Upper lobe of left lung (tissue), 6 donors: ENCODE data around the gene NKX2-4. TPM values are rescaled to one million over a fixed set of nuclear protein-coding genes. Genes with fewer than 3 reads are reported as not detected.

Source experiments
- ATAC-seq, 2 donors: fragments of 200-7000 bp; cut with Tn5 transposase; one replicate each; pipeline ENCODE4 v1.9.1; 2022; ENCODE audit warnings: mild to moderate bottlenecking in 2 of 2, moderate library complexity in 2 of 2; ENCODE audit not compliant: low FRiP score in 2 of 2
- DNase-seq, 2 donors: peaks; one replicate each; pipeline ENCODE4 v3.0.0-alpha.2; 2019 to 2020
- H3K27ac ChIP-seq, 4 donors: fragments of 200-600 bp; sonication (generic); one replicate each; pipeline ENCODE4 v1.5.1; 2016 to 2019
- H3K27me3 ChIP-seq, 4 donors: fragments of 200-600 bp; sonication (generic); one replicate each; pipeline ENCODE4 v1.5.1; 2017 to 2019
- H3K36me3 ChIP-seq, 4 donors: fragments of 200-600 bp; sonication (generic); one replicate each; pipeline ENCODE4 v1.5.1; 2016 to 2019
- H3K4me1 ChIP-seq, 4 donors: fragments of 200-600 bp; sonication (generic); one replicate each; pipeline ENCODE4 v1.5.1; 2018 to 2019
- H3K4me3 ChIP-seq, 4 donors: fragments of 200-600 bp; sonication (generic); one replicate each; pipeline ENCODE4 v1.5.1; 2017 to 2019; ENCODE audit warnings: mild to moderate bottlenecking in 2 of 4, moderate library complexity in 1 of 4
- H3K9me3 ChIP-seq, 4 donors: fragments of 200-600 bp; sonication (generic); one replicate each; pipeline ENCODE4 v1.5.1; 2018 to 2019
- CTCF ChIP-seq, 6 experiments: fragments of 450-650 bp in 4 of 6; fragments of 200-600 bp in 2 of 6; sonication (generic) in 2 of 6; IDR thresholded peaks; one replicate each; pipeline ENCODE4 v1.5.1; 2016 to 2019; ENCODE audit warnings: antibody characterized with exemption in 6 of 6
- EP300 ChIP-seq, 4 donors: sonication (generic); formaldehyde crosslinking; IDR thresholded peaks; one replicate each; pipeline ENCODE4 v1.5.1; 2017; ENCODE audit warnings: antibody characterized with exemption in 4 of 4, control low read depth in 2 of 4
- POLR2A ChIP-seq, 4 donors: fragments of 450-650 bp; IDR thresholded peaks; one replicate each; pipeline ENCODE4 v1.5.1; 2016 to 2017; ENCODE audit warnings: antibody characterized with exemption in 4 of 4, mild to moderate bottlenecking in 2 of 4
- POLR2AphosphoS5 ChIP-seq, 2 donors: sonication (generic); formaldehyde crosslinking; IDR thresholded peaks; one replicate each; pipeline ENCODE4 v1.5.1; 2017; ENCODE audit warnings: antibody characterized with exemption in 2 of 2
- WGBS, 2 donors: methylation state at CpG; one replicate each; pipeline ENCODE4 v1.1.5; 2017 to 2018; 5-methylcytosine and 5-hydroxymethylcytosine counted together
- total RNA-seq, 6 donors: library from RNA; depleted of rRNA in 4 of 6; stranded (reverse); fragments of >200 nt in 4 of 6; gene quantifications; one replicate each; pipeline versions ENCODE4 v1.1.0 to v1.2.1, GENCODE V29; 2016 to 2021
- donor health status: DM: no; HTN: no; CAD: no; lungs with moderate emphysema.
- donor health status: DM: no; HTN: yes; CAD: no; lungs with severe emphysema.

The NKX2-4 gene
- not detected for total RNA-seq

DNA sequence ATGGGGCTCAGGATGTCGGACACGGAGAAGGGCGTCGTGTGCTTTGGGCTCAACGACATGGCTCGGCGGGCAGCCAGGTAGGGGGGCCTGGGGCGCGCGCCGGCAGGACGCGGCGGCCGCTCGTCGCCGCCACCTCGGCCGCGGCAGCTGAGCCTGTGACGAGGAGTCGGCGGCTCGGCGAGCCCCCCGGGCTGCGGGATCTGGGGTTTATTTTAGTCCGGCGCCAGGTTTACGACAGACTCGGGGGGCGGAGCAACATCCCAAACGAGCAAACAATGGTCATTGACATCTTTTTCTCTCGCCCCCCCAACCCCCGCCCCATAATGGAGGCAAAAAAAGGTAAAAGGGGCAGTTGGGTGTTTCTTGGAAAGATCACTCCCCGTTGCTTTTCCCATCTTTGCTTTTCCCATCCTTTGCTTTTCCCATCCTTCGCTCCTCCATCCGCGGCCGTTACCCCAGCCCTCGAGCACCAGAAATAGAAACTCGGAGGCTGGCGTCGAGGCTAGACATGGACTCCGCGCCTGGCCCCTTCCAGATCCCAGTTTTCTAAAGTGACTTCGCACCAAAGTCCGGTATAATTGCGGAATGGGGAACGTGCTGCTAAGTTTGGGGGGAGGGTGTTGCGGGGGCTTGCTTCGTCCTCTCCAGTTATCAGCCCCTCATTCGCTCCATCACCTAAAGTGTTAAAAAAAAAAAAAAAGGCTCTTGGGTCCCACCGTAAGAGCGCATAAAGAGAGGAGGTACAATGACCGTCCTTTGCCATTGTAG lies at the start of gene NKX2-4:
Gene NKX2-4, minus strand, starts transcription at position 186 of the 768 bp plus-strand sequence. Its CDS starts 127 bp downstream, at position 59.
- DNase-seq (peak in 1 of 2 donors; percentile 73), ATAC-seq (peak in 1 of 2 donors; percentile 8)
- Histone ChIP-seq H3K27ac (no peak within 1 kb of the TSS), H3K4me3 (peak within 1 kb of the TSS in 3 of 4 donors; percentile 12 to 26 (median 21)), H3K27me3 (peaks cover 0 to 79% (median 31%) of the 10 kb centered on the region in 4 donors), H3K9me3 (no peaks in the 10 kb centered on the region), H3K36me3 (no peaks in the 10 kb centered on the region), H3K4me1 (peaks cover 9 to 25% (median 19%) of the 10 kb centered on the region in 4 donors)
- TF ChIP-seq EP300 (IDR thresholded peaks at IDR 0.05) (no peak), POLR2A (IDR thresholded peaks at IDR 0.05) (no peak), POLR2AphosphoS5 (IDR thresholded peaks at IDR 0.05) (no peak), CTCF (IDR thresholded peaks at IDR 0.05) (no peak)
- WGBS, 2 donors = 14 to 16% methylated on average over 30 to 38 of the region's 57 CpGs

DNA sequence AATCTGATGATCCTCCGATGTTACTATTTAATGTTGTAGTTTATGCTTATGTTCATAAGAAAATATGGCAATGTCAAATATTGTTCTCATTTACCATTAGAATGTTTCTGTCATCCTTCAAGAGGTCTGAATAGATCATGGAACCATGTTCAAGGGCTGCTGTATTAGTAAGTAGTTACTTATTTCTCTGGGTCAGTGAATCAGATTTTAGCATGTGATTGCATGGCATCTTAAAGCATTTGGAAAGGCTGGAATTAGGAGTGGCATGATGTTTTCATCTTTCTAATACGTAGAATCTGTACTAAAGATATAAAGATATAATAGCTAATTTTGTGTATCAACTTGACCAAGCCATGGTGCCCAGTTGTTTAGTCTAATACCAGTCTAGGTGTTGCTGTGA lies 40.5 kb upstream of the NKX2-4 start:
- Histone ChIP-seq H3K27ac (no peak overlapping the region), H3K4me3 (no peak overlapping the region), H3K27me3 (no peaks in the 10 kb centered on the region), H3K9me3 (no peaks in the 10 kb centered on the region), H3K36me3 (no peaks in the 10 kb centered on the region), H3K4me1 (no peaks in the 10 kb centered on the region)
- ATAC-seq = no peak
- WGBS, 2 donors = 91 to 94% methylated on average over 2 of the region's 2 CpGs
- DNase-seq = no peak
- TF ChIP-seq EP300 (IDR thresholded peaks at IDR 0.05) (no peak), POLR2AphosphoS5 (IDR thresholded peaks at IDR 0.05) (no peak), CTCF (IDR thresholded peaks at IDR 0.05) (no peak), POLR2A (IDR thresholded peaks at IDR 0.05) (no peak)

DNA sequence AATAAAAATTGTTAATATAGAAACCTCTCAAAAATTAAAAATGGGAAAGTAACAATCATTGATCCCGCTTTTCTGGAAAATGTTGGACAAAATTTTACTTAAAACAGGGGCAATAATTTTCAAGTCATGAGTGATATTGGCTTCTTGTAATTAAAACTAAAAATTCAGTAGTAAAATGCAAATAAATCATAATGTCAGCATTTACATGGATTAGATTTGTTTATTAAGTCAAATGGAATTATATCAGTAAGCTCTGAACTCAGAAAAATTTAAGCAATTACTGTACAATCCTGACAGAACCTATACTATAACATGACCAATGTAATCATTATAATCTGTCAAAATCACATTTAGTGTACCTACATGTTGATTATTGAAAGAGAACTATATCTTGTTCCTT lies 39.9 kb upstream of the NKX2-4 start:
- Histone ChIP-seq H3K9me3 (no peaks in the 10 kb centered on the region), H3K27ac (no peak overlapping the region), H3K27me3 (no peaks in the 10 kb centered on the region), H3K4me3 (no peak overlapping the region), H3K4me1 (no peaks in the 10 kb centered on the region), H3K36me3 (no peaks in the 10 kb centered on the region)
- DNase-seq (no peak), ATAC-seq (no peak)
- TF ChIP-seq POLR2AphosphoS5 (IDR thresholded peaks at IDR 0.05) (no peak), CTCF (IDR thresholded peaks at IDR 0.05) (no peak), POLR2A (IDR thresholded peaks at IDR 0.05) (no peak), EP300 (IDR thresholded peaks at IDR 0.05) (no peak)
- WGBS, 2 donors = 86 to 95% methylated on average over 1 of the region's 1 CpG

DNA sequence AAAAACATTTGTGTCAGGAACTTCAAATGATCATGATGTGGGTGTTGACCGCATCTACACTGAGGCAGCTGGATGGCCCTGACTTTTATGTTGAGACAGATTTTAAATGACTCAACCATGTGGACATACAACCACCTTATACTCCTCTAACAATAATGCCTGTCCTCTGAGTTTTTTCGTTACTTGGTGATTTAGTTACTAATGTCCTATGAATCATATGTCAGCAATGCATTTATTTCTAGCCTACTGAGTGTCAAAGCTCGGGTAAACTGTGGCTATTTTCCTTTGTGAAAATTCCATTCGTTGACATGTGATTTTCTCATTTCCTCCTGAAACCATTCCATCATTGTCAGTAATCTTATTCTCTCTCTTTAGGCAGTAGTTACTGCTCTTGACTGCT lies 38.9 kb upstream of the NKX2-4 start:
- Histone ChIP-seq H3K27ac (no peak overlapping the region), H3K27me3 (no peaks in the 10 kb centered on the region), H3K4me1 (no peaks in the 10 kb centered on the region), H3K36me3 (no peaks in the 10 kb centered on the region), H3K9me3 (no peaks in the 10 kb centered on the region), H3K4me3 (no peak overlapping the region)
- WGBS, 2 donors = 56 to 58% methylated on average over 4 of the region's 4 CpGs
- TF ChIP-seq CTCF (IDR thresholded peaks at IDR 0.05) (no peak), EP300 (IDR thresholded peaks at IDR 0.05) (no peak), POLR2A (IDR thresholded peaks at IDR 0.05) (no peak), POLR2AphosphoS5 (IDR thresholded peaks at IDR 0.05) (no peak)
- DNase-seq (no peak), ATAC-seq (no peak)

GRCh38 chr20:21435576-21435975 lies 38.2 kb upstream of the NKX2-4 start:
- no peak for ATAC-seq
- H3K9me3 ChIP-seq = no peaks in the 10 kb centered on the region
- no peak for DNase-seq
- H3K4me3 ChIP-seq = no peak overlapping the region
- 34 to 37% methylated on average over 3 of the region's 3 CpGs for WGBS, 2 donors
- H3K36me3 ChIP-seq = no peaks in the 10 kb centered on the region
- H3K27ac ChIP-seq = no peak overlapping the region
- H3K27me3 ChIP-seq = no peaks in the 10 kb centered on the region
- TF ChIP-seq EP300 (IDR thresholded peaks at IDR 0.05) = no peak
- no peak for TF ChIP-seq CTCF (IDR thresholded peaks at IDR 0.05)
- H3K4me1 ChIP-seq = no peaks in the 10 kb centered on the region
